GM23338 (cell line): ENCODE results near the gene OSBPL10. TPM values are rescaled to one million over a fixed set of nuclear protein-coding genes. Genes with fewer than 3 reads are reported as not detected.
"Not testable (repeated sequence)": the region's sequence is repeated elsewhere in the genome, so short reads cannot be mapped to it uniquely, and the experiment has no call there.

Experiments
- ATAC-seq: fragments of 200-7000 bp; cut with Tn5 transposase; 3 replicates; pipeline ENCODE4 v1.9.1; 2020
- DNase-seq: peaks from one replicate; pipeline ENCODE4 v3.0.0-alpha.2; 2015; ENCODE audit warnings: low spot score
- H2AFZ ChIP-seq: fragments of 200-600 bp; sonication (generic); 2 replicates; pipeline ENCODE4 v1.8.0; 2016; ENCODE audit warnings: antibody characterized with exemption, mild to moderate bottlenecking, moderate library complexity
- H3F3A ChIP-seq: fragments of 200-600 bp; sonication (generic); replicated peaks from 2 replicates; pipeline ENCODE4 v1.8.0; 2017; ENCODE audit warnings: antibody characterized with exemption, mixed run types, low read depth
- H3K27ac ChIP-seq: fragments of 200-600 bp; sonication (generic); 2 replicates; pipeline ENCODE4 v1.6.1; 2016; ENCODE audit warnings: low read depth
- H3K27me3 ChIP-seq: fragments of 200-600 bp; sonication (generic); 2 replicates; pipeline ENCODE4 v1.8.0; 2016; ENCODE audit warnings: mild to moderate bottlenecking, mixed run types, moderate library complexity; ENCODE audit not compliant: insufficient read depth
- H3K36me3 ChIP-seq: fragments of 200-600 bp; sonication (generic); 2 replicates; pipeline ENCODE4 v1.8.0; 2016; ENCODE audit warnings: mild to moderate bottlenecking; ENCODE audit not compliant: insufficient read depth
- H3K4me1 ChIP-seq: fragments of 200-600 bp; sonication (generic); 2 replicates; pipeline ENCODE4 v1.8.0; 2016; ENCODE audit warnings: mild to moderate bottlenecking, moderate library complexity; ENCODE audit not compliant: insufficient read depth
- H3K4me2 ChIP-seq: fragments of 200-600 bp; sonication (generic); 2 replicates; pipeline ENCODE4 v1.7.1; 2017; ENCODE audit warnings: mixed run types
- H3K4me3 ChIP-seq: fragments of 200-600 bp; sonication (generic); 2 replicates; pipeline ENCODE4 v1.6.1; 2016; ENCODE audit warnings: mixed run types
- H3K79me2 ChIP-seq: fragments of 200-600 bp; sonication (generic); replicated peaks from 2 replicates; pipeline ENCODE4 v1.8.0; 2017; ENCODE audit warnings: mild to moderate bottlenecking; ENCODE audit not compliant: insufficient read depth
- H3K9me2 ChIP-seq: fragments of 200-600 bp; sonication (generic); 2 replicates; pipeline ENCODE4 v1.8.0; 2017; ENCODE audit not compliant: insufficient read depth
- H4K20me1 ChIP-seq: fragments of 200-600 bp; sonication (generic); replicated peaks from 2 replicates; pipeline ENCODE4 v1.8.0; 2017; ENCODE audit warnings: mild to moderate bottlenecking; ENCODE audit not compliant: insufficient read depth
- H3K27ac Mint-ChIP-seq: 2 replicates; pipeline ENCODE4 v1.8.0; 2020; ENCODE audit warnings: inconsistent platforms, mild to moderate bottlenecking, moderate library complexity, mixed read lengths
- H3K27me3 Mint-ChIP-seq: 3 replicates; pipeline ENCODE4 v1.8.0; 2022; ENCODE audit warnings: low read depth, mild to moderate bottlenecking, moderate library complexity, mixed read lengths, inconsistent platforms; ENCODE audit not compliant: insufficient read depth, poor library complexity
- H3K36me3 Mint-ChIP-seq: 3 replicates; pipeline ENCODE4 v1.8.0; 2021; ENCODE audit warnings: low read depth, mild to moderate bottlenecking, inconsistent platforms, moderate library complexity, mixed read lengths
- H3K4me1 Mint-ChIP-seq: 3 replicates; pipeline ENCODE4 v1.8.0; 2020; ENCODE audit warnings: mild to moderate bottlenecking, inconsistent platforms, mixed read lengths
- H3K4me3 Mint-ChIP-seq: 3 replicates; pipeline ENCODE4 v1.8.0; 2021; ENCODE audit warnings: moderate library complexity, mild to moderate bottlenecking, inconsistent platforms, mixed read lengths
- H3K9me3 Mint-ChIP-seq: 3 replicates; pipeline ENCODE4 v1.8.0; 2020; ENCODE audit warnings: moderate library complexity, mild to moderate bottlenecking, inconsistent platforms, mixed read lengths
- EZH2 ChIP-seq: fragments of 200-600 bp; sonication (generic); IDR thresholded peaks from one replicate; pipeline ENCODE4 v1.8.0; 2017; ENCODE audit warnings: antibody characterized with exemption, mild to moderate bottlenecking, low read depth; ENCODE audit not compliant: unreplicated experiment
- NANOG ChIP-seq: IDR thresholded peaks from 2 replicates; pipeline ENCODE4 v1.6.1; 2016; ENCODE audit warnings: antibody characterized with exemption, borderline replicate concordance
- POLR2AphosphoS5 ChIP-seq: IDR thresholded peaks from 2 replicates; pipeline ENCODE4 v1.6.1; 2016; ENCODE audit warnings: antibody characterized with exemption, low read depth
- ZNF114 ChIP-seq: fragments of 250-450 bp; sonication (Bioruptor Pico); IDR thresholded peaks from 2 replicates; pipeline ENCODE4 v1.5.0; 2020; ENCODE audit warnings: mild to moderate bottlenecking, moderate library complexity
- polyA plus RNA-seq: library from polyadenylated mRNA; unstranded; fragments of >200 nt; fragmentation: Nextera tagmentation; extraction: Ambion mirVana; gene quantifications from 2 replicates; pipeline ENCODE4 v1.2.1, GENCODE V29; 2016
- total RNA-seq: library from RNA; depleted of rRNA; stranded (reverse); fragments of >200 nt; shearing (Covaris generic); gene quantifications from 2 replicates; pipeline ENCODE4 v1.2.3, GENCODE V29; 2014
- TF ChIP-seq, protein P1 (sequence below), 2 experiments: fragments of 200-600 bp in 1 of 2; sonication (generic) in 1 of 2; conservative IDR thresholded peaks; 2 replicates each; pipeline versions ENCODE4 v1.5.1 to v1.6.1; 2016 to 2017; ENCODE audit warnings: antibody characterized with exemption in 2 of 2, low read depth in 2 of 2, mild to moderate bottlenecking in 2 of 2, moderate library complexity in 1 of 2
- TF ChIP-seq, protein P2 (sequence below): IDR thresholded peaks from one replicate; pipeline ENCODE4 v1.6.1; 2018; ENCODE audit warnings: antibody characterized with exemption; ENCODE audit not compliant: unreplicated experiment

The OSBPL10 gene
- total and polyA plus RNA-seq, 2 experiments from 2014 or later = 23.8 to 149 TPM

DNA sequence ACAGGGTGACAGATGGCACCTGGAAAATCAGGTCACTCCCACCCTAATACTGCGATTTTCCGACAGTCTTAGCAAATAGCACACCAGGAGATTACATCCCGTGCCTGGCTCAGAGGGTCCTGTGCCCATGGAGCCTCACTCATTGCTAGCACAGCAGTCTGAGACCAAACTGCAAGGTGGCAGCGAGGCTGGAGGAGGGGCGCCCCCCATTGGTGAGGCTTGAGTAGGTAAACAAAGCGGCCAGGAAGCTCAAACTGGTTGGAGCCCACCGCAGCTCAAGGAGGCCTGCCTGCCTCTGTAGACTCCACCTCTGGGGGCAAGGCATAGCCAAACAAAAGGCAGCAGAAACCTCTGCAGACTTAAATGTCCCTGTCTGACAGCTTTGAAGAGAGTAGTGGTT lies 29.6 kb upstream of the OSBPL10 start:
- Mint-ChIP-seq H3K36me3 (peaks cover 28% of the 10 kb centered on the region), H3K9me3 (peaks cover 45% of the 10 kb centered on the region)
- H3K36me3 ChIP-seq, H3K27ac Mint-ChIP-seq, ATAC-seq, H3K27ac ChIP-seq, H3K27me3 ChIP-seq, H3K4me3 Mint-ChIP-seq, H3K4me2 ChIP-seq, H2AFZ ChIP-seq, H3F3A ChIP-seq, H3K4me1 ChIP-seq, H3K4me1 Mint-ChIP-seq, H3K4me3 ChIP-seq, H4K20me1 ChIP-seq, H3K79me2 ChIP-seq, H3K27me3 Mint-ChIP-seq, H3K9me2 ChIP-seq: not testable (repeated sequence)
- DNase-seq = peak; percentile 32
- TF ChIP-seq, protein P1, sequence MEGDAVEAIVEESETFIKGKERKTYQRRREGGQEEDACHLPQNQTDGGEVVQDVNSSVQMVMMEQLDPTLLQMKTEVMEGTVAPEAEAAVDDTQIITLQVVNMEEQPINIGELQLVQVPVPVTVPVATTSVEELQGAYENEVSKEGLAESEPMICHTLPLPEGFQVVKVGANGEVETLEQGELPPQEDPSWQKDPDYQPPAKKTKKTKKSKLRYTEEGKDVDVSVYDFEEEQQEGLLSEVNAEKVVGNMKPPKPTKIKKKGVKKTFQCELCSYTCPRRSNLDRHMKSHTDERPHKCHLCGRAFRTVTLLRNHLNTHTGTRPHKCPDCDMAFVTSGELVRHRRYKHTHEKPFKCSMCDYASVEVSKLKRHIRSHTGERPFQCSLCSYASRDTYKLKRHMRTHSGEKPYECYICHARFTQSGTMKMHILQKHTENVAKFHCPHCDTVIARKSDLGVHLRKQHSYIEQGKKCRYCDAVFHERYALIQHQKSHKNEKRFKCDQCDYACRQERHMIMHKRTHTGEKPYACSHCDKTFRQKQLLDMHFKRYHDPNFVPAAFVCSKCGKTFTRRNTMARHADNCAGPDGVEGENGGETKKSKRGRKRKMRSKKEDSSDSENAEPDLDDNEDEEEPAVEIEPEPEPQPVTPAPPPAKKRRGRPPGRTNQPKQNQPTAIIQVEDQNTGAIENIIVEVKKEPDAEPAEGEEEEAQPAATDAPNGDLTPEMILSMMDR (conservative IDR thresholded peaks at IDR 0.05; ENCODE audit: low read depth in 2 of 2) = peak; percentile 33 to 72; a peak in 3 of 4 replicates

DNA sequence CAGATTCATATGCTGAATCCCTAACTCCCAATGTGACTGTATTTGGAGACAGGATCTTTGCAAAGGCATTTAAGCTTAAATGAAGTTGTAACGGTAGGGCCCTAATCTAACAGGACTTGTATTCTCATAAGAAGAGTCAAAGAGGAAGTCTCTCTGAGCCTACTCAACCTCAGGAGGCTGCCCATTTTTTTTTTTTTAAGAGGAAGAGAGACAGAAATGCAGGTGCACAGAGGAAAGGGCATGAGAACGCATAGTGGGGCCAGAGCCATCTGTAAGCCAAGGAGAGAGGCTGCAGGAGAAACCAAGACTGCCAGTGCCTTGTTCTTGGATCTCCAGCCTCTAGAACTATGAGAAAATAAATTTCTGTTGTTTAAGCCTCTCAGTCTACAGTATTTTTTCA lies 28.9 kb upstream of the OSBPL10 start:
- H3K27ac ChIP-seq = no peak overlapping the region
- Mint-ChIP-seq H3K4me3 (no peak overlapping the region), H3K36me3 (peaks cover 28% of the 10 kb centered on the region), H3K27ac (no peak overlapping the region), H3K27me3 (peaks cover 1% of the 10 kb centered on the region), H3K4me1 (no peaks in the 10 kb centered on the region), H3K9me3 (peaks cover 42% of the 10 kb centered on the region)
- H3K4me3 ChIP-seq = no peak overlapping the region
- ATAC-seq (no peak), DNase-seq (no peak)
- H3K4me2 ChIP-seq = no peak overlapping the region
- H3F3A ChIP-seq = no peaks in the 10 kb centered on the region
- H3K27me3 ChIP-seq = no peaks in the 10 kb centered on the region
- 0 out of 2 replicates have a peak, but pooled peaks cover 4% of the 10 kb centered on the region for H3K36me3 ChIP-seq
- no peaks in the 10 kb centered on the region for H4K20me1 ChIP-seq
- no peaks in the 10 kb centered on the region; the same call in 1 of the 2 replicates for H3K4me1 ChIP-seq
- TF ChIP-seq ZNF114 (CRISPR knock-in tag) (no peak), POLR2AphosphoS5 (no peak), EZH2 (no peak), NANOG (no peak)
- TF ChIP-seq, protein P2, sequence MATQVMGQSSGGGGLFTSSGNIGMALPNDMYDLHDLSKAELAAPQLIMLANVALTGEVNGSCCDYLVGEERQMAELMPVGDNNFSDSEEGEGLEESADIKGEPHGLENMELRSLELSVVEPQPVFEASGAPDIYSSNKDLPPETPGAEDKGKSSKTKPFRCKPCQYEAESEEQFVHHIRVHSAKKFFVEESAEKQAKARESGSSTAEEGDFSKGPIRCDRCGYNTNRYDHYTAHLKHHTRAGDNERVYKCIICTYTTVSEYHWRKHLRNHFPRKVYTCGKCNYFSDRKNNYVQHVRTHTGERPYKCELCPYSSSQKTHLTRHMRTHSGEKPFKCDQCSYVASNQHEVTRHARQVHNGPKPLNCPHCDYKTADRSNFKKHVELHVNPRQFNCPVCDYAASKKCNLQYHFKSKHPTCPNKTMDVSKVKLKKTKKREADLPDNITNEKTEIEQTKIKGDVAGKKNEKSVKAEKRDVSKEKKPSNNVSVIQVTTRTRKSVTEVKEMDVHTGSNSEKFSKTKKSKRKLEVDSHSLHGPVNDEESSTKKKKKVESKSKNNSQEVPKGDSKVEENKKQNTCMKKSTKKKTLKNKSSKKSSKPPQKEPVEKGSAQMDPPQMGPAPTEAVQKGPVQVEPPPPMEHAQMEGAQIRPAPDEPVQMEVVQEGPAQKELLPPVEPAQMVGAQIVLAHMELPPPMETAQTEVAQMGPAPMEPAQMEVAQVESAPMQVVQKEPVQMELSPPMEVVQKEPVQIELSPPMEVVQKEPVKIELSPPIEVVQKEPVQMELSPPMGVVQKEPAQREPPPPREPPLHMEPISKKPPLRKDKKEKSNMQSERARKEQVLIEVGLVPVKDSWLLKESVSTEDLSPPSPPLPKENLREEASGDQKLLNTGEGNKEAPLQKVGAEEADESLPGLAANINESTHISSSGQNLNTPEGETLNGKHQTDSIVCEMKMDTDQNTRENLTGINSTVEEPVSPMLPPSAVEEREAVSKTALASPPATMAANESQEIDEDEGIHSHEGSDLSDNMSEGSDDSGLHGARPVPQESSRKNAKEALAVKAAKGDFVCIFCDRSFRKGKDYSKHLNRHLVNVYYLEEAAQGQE = no peak
- TF ChIP-seq, protein P1 (conservative IDR thresholded peaks at IDR 0.05; ENCODE audit: low read depth in 2 of 2) = no peak
- H3K79me2 ChIP-seq = no peaks in the 10 kb centered on the region
- H2AFZ ChIP-seq = no peak overlapping the region
- H3K9me2 ChIP-seq = no peaks in the 10 kb centered on the region
